Measurements from ENCODE around the gene CLSTN2.

The CLSTN2 gene

GRCh38 chr3:140177943-140178342 lies 243.0 kb downstream of the CLSTN2 start:
- Histone ChIP-seq H3K27ac (ENCODE audit: low read length) (no peak overlapping the region), H3K9me3 (ENCODE audit: control insufficient read depth, insufficient read depth, low read length) (no peaks in the 10 kb centered on the region), H3K27me3 (ENCODE audit: control insufficient read depth, insufficient read depth, low read length) (no peaks in the 10 kb centered on the region), H3K4me1 (ENCODE audit: control insufficient read depth, insufficient read depth, low read length) (no peaks in the 10 kb centered on the region), H3K36me3 (ENCODE audit: control insufficient read depth, insufficient read depth, low read length) (no peaks in the 10 kb centered on the region), H3K4me3 (ENCODE audit: low read length) (no peak overlapping the region)
- no peak for DNase-seq (ENCODE audit: low read depth, low spot score)
- no CpG with 5 or more reads among the region's 3 CpGs for WGBS (ENCODE audit: insufficient coverage, insufficient read length)

- H3K4me1 ChIP-seq (ENCODE audit: control insufficient read depth, insufficient read depth, low read length): no peaks in the 10 kb centered on the region
- no CpG with 5 or more reads among the region's 5 CpGs for WGBS (ENCODE audit: insufficient coverage, insufficient read length)
- H3K9me3 ChIP-seq (ENCODE audit: control insufficient read depth, insufficient read depth, low read length): no peaks in the 10 kb centered on the region
- DNase-seq (ENCODE audit: low read depth, low spot score): no peak
- H3K4me3 ChIP-seq (ENCODE audit: low read length): no peak overlapping the region
- H3K27ac ChIP-seq (ENCODE audit: low read length): no peak overlapping the region
- no peaks in the 10 kb centered on the region for H3K27me3 ChIP-seq (ENCODE audit: control insufficient read depth, insufficient read depth, low read length)
- H3K36me3 ChIP-seq (ENCODE audit: control insufficient read depth, insufficient read depth, low read length): no peaks in the 10 kb centered on the region
These were observed 243.5 kb downstream of the CLSTN2 start for GRCh38 chr3:140178482-140178881.

GRCh38 chr3:140180603-140181002 lies 245.6 kb downstream of the CLSTN2 start:
- Histone ChIP-seq H3K27me3 (ENCODE audit: control insufficient read depth, insufficient read depth, low read length) (no peaks in the 10 kb centered on the region), H3K4me1 (ENCODE audit: control insufficient read depth, insufficient read depth, low read length) (no peaks in the 10 kb centered on the region), H3K4me3 (ENCODE audit: low read length) (no peak overlapping the region), H3K27ac (ENCODE audit: low read length) (no peak overlapping the region), H3K36me3 (ENCODE audit: control insufficient read depth, insufficient read depth, low read length) (no peaks in the 10 kb centered on the region), H3K9me3 (ENCODE audit: control insufficient read depth, insufficient read depth, low read length) (no peaks in the 10 kb centered on the region)
- no peak for DNase-seq (ENCODE audit: low read depth, low spot score)
- no CpG with 5 or more reads among the region's 1 CpG for WGBS (ENCODE audit: insufficient coverage, insufficient read length)

GRCh38 chr3:140185375-140185774 lies 250.4 kb downstream of the CLSTN2 start:
- DNase-seq (ENCODE audit: low read depth, low spot score): no peak
- H3K27ac ChIP-seq (ENCODE audit: low read length): no peak overlapping the region
- no peaks in the 10 kb centered on the region for H3K9me3 ChIP-seq (ENCODE audit: control insufficient read depth, insufficient read depth, low read length)
- no peak overlapping the region for H3K4me3 ChIP-seq (ENCODE audit: low read length)
- H3K27me3 ChIP-seq (ENCODE audit: control insufficient read depth, insufficient read depth, low read length): no peaks in the 10 kb centered on the region
- no peaks in the 10 kb centered on the region for H3K36me3 ChIP-seq (ENCODE audit: control insufficient read depth, insufficient read depth, low read length)
- H3K4me1 ChIP-seq (ENCODE audit: control insufficient read depth, insufficient read depth, low read length): no peaks in the 10 kb centered on the region
- no CpG with 5 or more reads among the region's 4 CpGs for WGBS (ENCODE audit: insufficient coverage, insufficient read length)

- Histone ChIP-seq H3K27ac (ENCODE audit: low read length) (no peak overlapping the region), H3K4me3 (ENCODE audit: low read length) (no peak overlapping the region)
- DNase-seq (ENCODE audit: low read depth, low spot score): no peak
These were observed 251.5 kb downstream of the CLSTN2 start for GRCh38 chr3:140186421-140186920.

GRCh38 chr3:140187028-140187427 lies 252.0 kb downstream of the CLSTN2 start:
- no peaks in the 10 kb centered on the region for H3K9me3 ChIP-seq (ENCODE audit: control insufficient read depth, insufficient read depth, low read length)
- DNase-seq (ENCODE audit: low read depth, low spot score): no peak
- H3K4me1 ChIP-seq (ENCODE audit: control insufficient read depth, insufficient read depth, low read length): no peaks in the 10 kb centered on the region
- H3K27me3 ChIP-seq (ENCODE audit: control insufficient read depth, insufficient read depth, low read length): no peaks in the 10 kb centered on the region
- WGBS (ENCODE audit: insufficient coverage, insufficient read length): no CpG with 5 or more reads among the region's 1 CpG
- no peak overlapping the region for H3K4me3 ChIP-seq (ENCODE audit: low read length)
- H3K27ac ChIP-seq (ENCODE audit: low read length): no peak overlapping the region
- no peaks in the 10 kb centered on the region for H3K36me3 ChIP-seq (ENCODE audit: control insufficient read depth, insufficient read depth, low read length)

More at GRCh38 chr3:140186421-140186920, 251.5 kb downstream of the CLSTN2 start:
- Histone ChIP-seq H3K4me1 (ENCODE audit: control insufficient read depth, insufficient read depth, low read length) (no peaks in the 10 kb centered on the region), H3K9me3 (ENCODE audit: control insufficient read depth, insufficient read depth, low read length) (no peaks in the 10 kb centered on the region), H3K27me3 (ENCODE audit: control insufficient read depth, insufficient read depth, low read length) (no peaks in the 10 kb centered on the region), H3K36me3 (ENCODE audit: control insufficient read depth, insufficient read depth, low read length) (no peaks in the 10 kb centered on the region)

- no CpG with 5 or more reads among the region's 2 CpGs for WGBS (ENCODE audit: insufficient coverage, insufficient read length)
- H3K27ac ChIP-seq (ENCODE audit: low read length): no peak overlapping the region
- H3K4me3 ChIP-seq (ENCODE audit: low read length): no peak overlapping the region
- no peaks in the 10 kb centered on the region for H3K4me1 ChIP-seq (ENCODE audit: control insufficient read depth, insufficient read depth, low read length)
- H3K36me3 ChIP-seq (ENCODE audit: control insufficient read depth, insufficient read depth, low read length): no peaks in the 10 kb centered on the region
- no peaks in the 10 kb centered on the region for H3K9me3 ChIP-seq (ENCODE audit: control insufficient read depth, insufficient read depth, low read length)
- no peak for DNase-seq (ENCODE audit: low read depth, low spot score)
- no peaks in the 10 kb centered on the region for H3K27me3 ChIP-seq (ENCODE audit: control insufficient read depth, insufficient read depth, low read length)
These were observed 252.8 kb downstream of the CLSTN2 start for GRCh38 chr3:140187656-140188221.

- no peaks in the 10 kb centered on the region for H3K4me1 ChIP-seq (ENCODE audit: control insufficient read depth, insufficient read depth, low read length)
- no peaks in the 10 kb centered on the region for H3K27me3 ChIP-seq (ENCODE audit: control insufficient read depth, insufficient read depth, low read length)
- no peaks in the 10 kb centered on the region for H3K9me3 ChIP-seq (ENCODE audit: control insufficient read depth, insufficient read depth, low read length)
- no peak overlapping the region for H3K4me3 ChIP-seq (ENCODE audit: low read length)
- WGBS (ENCODE audit: insufficient coverage, insufficient read length): no CpG with 5 or more reads among the region's 2 CpGs
- no peak overlapping the region for H3K27ac ChIP-seq (ENCODE audit: low read length)
- DNase-seq (ENCODE audit: low read depth, low spot score): no peak
- H3K36me3 ChIP-seq (ENCODE audit: control insufficient read depth, insufficient read depth, low read length): no peaks in the 10 kb centered on the region
These were observed 253.3 kb downstream of the CLSTN2 start for GRCh38 chr3:140188285-140188684.

- Histone ChIP-seq H3K4me3 (ENCODE audit: low read length) (no peak overlapping the region), H3K27me3 (ENCODE audit: control insufficient read depth, insufficient read depth, low read length) (no peaks in the 10 kb centered on the region), H3K36me3 (ENCODE audit: control insufficient read depth, insufficient read depth, low read length) (no peaks in the 10 kb centered on the region), H3K4me1 (ENCODE audit: control insufficient read depth, insufficient read depth, low read length) (no peaks in the 10 kb centered on the region), H3K27ac (ENCODE audit: low read length) (no peak overlapping the region), H3K9me3 (ENCODE audit: control insufficient read depth, insufficient read depth, low read length) (no peaks in the 10 kb centered on the region)
- no CpG with 5 or more reads among the region's 3 CpGs for WGBS (ENCODE audit: insufficient coverage, insufficient read length)
- DNase-seq (ENCODE audit: low read depth, low spot score): no peak
These were observed 254.3 kb downstream of the CLSTN2 start for GRCh38 chr3:140189267-140189666.

- H3K27ac ChIP-seq (ENCODE audit: low read length): no peak overlapping the region
- no CpG with 5 or more reads among the region's 1 CpG for whole genome bisulfite sequencing (ENCODE audit: insufficient coverage, insufficient read length)
- DNase-seq (ENCODE audit: low read depth, low spot score): no peak
These were observed 255.0 kb downstream of the CLSTN2 start for GRCh38 chr3:140189976-140190375.

GRCh38 chr3:140196970-140197369 lies 262.0 kb downstream of the CLSTN2 start:
- no peak for DNase-seq (ENCODE audit: low read depth, low spot score)
- Histone ChIP-seq H3K9me3 (ENCODE audit: control insufficient read depth, insufficient read depth, low read length) (no peaks in the 10 kb centered on the region), H3K36me3 (ENCODE audit: control insufficient read depth, insufficient read depth, low read length) (no peaks in the 10 kb centered on the region), H3K4me3 (ENCODE audit: low read length) (no peak overlapping the region), H3K27me3 (ENCODE audit: control insufficient read depth, insufficient read depth, low read length) (no peaks in the 10 kb centered on the region), H3K4me1 (ENCODE audit: control insufficient read depth, insufficient read depth, low read length) (no peaks in the 10 kb centered on the region), H3K27ac (ENCODE audit: low read length) (no peak overlapping the region)

More at GRCh38 chr3:140189976-140190375, 255.0 kb downstream of the CLSTN2 start:
- Histone ChIP-seq H3K36me3 (ENCODE audit: control insufficient read depth, insufficient read depth, low read length) (no peaks in the 10 kb centered on the region), H3K4me3 (ENCODE audit: low read length) (no peak overlapping the region), H3K9me3 (ENCODE audit: control insufficient read depth, insufficient read depth, low read length) (no peaks in the 10 kb centered on the region), H3K4me1 (ENCODE audit: control insufficient read depth, insufficient read depth, low read length) (no peaks in the 10 kb centered on the region), H3K27me3 (ENCODE audit: control insufficient read depth, insufficient read depth, low read length) (no peaks in the 10 kb centered on the region)

Data from iPS DF 6.9 (cell line).